Gastrocnemius medialis (tissue), 4 donors: Measurements from ENCODE around the gene TANGO6.

Experiments
- POLR2A ChIP-seq, 2 donors: fragments of 450-650 bp; IDR thresholded peaks; one replicate each; pipeline ENCODE4 v1.6.1; 2017; ENCODE audit warnings: antibody characterized with exemption in 2 of 2, mild to moderate bottlenecking in 2 of 2, moderate library complexity in 2 of 2
- TF ChIP-seq, protein P1 (sequence below), 5 experiments: fragments of 450-650 bp in 3 of 5; fragments of 200-600 bp in 2 of 5; sonication (generic) in 2 of 5; IDR thresholded peaks in 4 of 5; conservative IDR thresholded peaks in 1 of 5; 1 replicate in 4 of 5; 2 replicates in 1 of 5; pipeline ENCODE4 v1.5.1; 2016 to 2019; ENCODE audit warnings: antibody characterized with exemption in 5 of 5, mild to moderate bottlenecking in 3 of 5, moderate library complexity in 3 of 5

DNA sequence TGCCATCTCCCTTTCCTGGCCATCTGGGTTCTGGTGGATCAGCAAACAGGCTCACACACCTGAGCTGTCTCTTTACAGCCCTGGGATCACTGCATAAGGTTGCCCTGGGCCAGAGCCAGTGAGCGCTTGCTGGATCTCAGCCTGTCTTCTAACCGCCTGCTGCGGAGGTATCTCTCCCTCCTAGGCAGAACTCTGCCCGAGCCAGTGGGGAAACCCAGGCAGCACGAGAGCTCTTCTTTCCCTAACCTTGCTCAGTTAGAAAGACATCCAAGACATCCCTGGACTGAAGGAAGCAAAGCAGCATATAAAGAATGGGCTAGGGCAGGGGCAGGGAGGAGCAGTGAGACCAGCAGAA, 268.5 kb downstream of the TANGO6 start:
- TF ChIP-seq, protein P1, sequence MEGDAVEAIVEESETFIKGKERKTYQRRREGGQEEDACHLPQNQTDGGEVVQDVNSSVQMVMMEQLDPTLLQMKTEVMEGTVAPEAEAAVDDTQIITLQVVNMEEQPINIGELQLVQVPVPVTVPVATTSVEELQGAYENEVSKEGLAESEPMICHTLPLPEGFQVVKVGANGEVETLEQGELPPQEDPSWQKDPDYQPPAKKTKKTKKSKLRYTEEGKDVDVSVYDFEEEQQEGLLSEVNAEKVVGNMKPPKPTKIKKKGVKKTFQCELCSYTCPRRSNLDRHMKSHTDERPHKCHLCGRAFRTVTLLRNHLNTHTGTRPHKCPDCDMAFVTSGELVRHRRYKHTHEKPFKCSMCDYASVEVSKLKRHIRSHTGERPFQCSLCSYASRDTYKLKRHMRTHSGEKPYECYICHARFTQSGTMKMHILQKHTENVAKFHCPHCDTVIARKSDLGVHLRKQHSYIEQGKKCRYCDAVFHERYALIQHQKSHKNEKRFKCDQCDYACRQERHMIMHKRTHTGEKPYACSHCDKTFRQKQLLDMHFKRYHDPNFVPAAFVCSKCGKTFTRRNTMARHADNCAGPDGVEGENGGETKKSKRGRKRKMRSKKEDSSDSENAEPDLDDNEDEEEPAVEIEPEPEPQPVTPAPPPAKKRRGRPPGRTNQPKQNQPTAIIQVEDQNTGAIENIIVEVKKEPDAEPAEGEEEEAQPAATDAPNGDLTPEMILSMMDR (IDR thresholded peaks at IDR 0.05 in 4 of 5, conservative IDR thresholded peaks at IDR 0.05 in 1 of 5): no peak
- TF ChIP-seq POLR2A (IDR thresholded peaks at IDR 0.05): no peak
